Thoracic aorta (tissue), 2 donors: Measurements from ENCODE around the gene ACYP1. TPM values are rescaled to one million over a fixed set of nuclear protein-coding genes. Genes with fewer than 3 reads are reported as not detected.

Experiments
- ATAC-seq: fragments of 150-250 bp; one replicate; pipeline ENCODE4 v1.8.0; 2017; ENCODE audit warnings: low read depth; ENCODE audit not compliant: insufficient number of reproducible peaks, low FRiP score
- DNase-seq: peaks from one replicate; pipeline ENCODE4 v3.0.0-alpha.2; 2020; ENCODE audit warnings: low spot score
- H3K27ac ChIP-seq, 2 donors: fragments of 200-600 bp; sonication (generic); 1 replicate in 1 of 2; 2 replicates in 1 of 2; pipeline ENCODE4 v1.5.1; 2016; ENCODE audit warnings: mild to moderate bottlenecking in 2 of 2, moderate library complexity in 2 of 2
- H3K27me3 ChIP-seq: fragments of 200-600 bp; sonication (generic); replicated peaks from 2 replicates; pipeline ENCODE4 v1.6.0; 2016; ENCODE audit warnings: mild to moderate bottlenecking; ENCODE audit not compliant: insufficient read depth
- H3K36me3 ChIP-seq: fragments of 200-600 bp; sonication (generic); one replicate; pipeline ENCODE4 v1.5.1; 2016
- H3K4me1 ChIP-seq, 2 donors: fragments of 200-600 bp; sonication (generic); 1 replicate in 1 of 2; 2 replicates in 1 of 2; pipeline versions ENCODE4 v1.5.1 to v1.6.0; 2016; ENCODE audit warnings: low read depth in 2 of 2, mild to moderate bottlenecking in 1 of 2; ENCODE audit not compliant: control insufficient read depth in 1 of 2
- H3K4me3 ChIP-seq: fragments of 200-600 bp; sonication (generic); 2 replicates; pipeline ENCODE4 v1.5.1; 2016; ENCODE audit warnings: mild to moderate bottlenecking
- H3K9me3 ChIP-seq: fragments of 200-600 bp; sonication (generic); 2 replicates; pipeline ENCODE4 v1.5.1; 2016
- total RNA-seq, 2 donors: library from RNA; depleted of rRNA; stranded (reverse); fragments of >200 nt; gene quantifications; one replicate each; pipeline versions ENCODE4 v1.1.0 to v1.2.3, GENCODE V29; 2016
- TF ChIP-seq, protein P1 (sequence below): fragments of 200-600 bp; sonication (generic); IDR thresholded peaks from one replicate; pipeline ENCODE4 v1.5.1; 2019; ENCODE audit warnings: antibody characterized with exemption

Gene ACYP1
- total RNA-seq, 2 donors from 2014 or later = 4.9 to 6.8 TPM

DNA sequence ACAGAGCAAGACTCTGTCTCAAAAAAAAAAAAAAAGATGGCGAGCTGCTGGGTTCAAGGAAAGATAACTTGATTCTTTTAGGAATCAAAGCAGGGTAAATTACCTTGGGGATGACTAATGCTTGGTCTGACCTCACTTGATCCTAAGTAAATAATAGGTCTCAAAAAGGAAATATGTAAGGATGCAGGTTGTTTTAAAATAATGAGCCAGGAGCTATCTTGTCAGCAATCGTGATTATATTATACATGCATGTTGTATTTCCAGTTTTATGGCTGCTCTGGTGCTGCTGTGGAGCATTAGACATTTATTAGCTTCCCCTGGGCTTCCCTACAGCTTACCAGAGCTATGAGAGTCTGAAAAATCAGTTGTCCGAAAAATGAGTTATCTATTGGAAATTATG lies 58.5 kb downstream of the ACYP1 start:
- no peaks in the 10 kb centered on the region for H3K27me3 ChIP-seq
- H3K9me3 ChIP-seq = no peaks in the 10 kb centered on the region
- no peak for ATAC-seq
- no peak overlapping the region for H3K4me3 ChIP-seq
- DNase-seq = no peak
- TF ChIP-seq, protein P1, sequence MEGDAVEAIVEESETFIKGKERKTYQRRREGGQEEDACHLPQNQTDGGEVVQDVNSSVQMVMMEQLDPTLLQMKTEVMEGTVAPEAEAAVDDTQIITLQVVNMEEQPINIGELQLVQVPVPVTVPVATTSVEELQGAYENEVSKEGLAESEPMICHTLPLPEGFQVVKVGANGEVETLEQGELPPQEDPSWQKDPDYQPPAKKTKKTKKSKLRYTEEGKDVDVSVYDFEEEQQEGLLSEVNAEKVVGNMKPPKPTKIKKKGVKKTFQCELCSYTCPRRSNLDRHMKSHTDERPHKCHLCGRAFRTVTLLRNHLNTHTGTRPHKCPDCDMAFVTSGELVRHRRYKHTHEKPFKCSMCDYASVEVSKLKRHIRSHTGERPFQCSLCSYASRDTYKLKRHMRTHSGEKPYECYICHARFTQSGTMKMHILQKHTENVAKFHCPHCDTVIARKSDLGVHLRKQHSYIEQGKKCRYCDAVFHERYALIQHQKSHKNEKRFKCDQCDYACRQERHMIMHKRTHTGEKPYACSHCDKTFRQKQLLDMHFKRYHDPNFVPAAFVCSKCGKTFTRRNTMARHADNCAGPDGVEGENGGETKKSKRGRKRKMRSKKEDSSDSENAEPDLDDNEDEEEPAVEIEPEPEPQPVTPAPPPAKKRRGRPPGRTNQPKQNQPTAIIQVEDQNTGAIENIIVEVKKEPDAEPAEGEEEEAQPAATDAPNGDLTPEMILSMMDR = no peak
- peaks cover 8 to 28% of the 10 kb centered on the region in 2 donors for H3K4me1 ChIP-seq
- peaks cover 37% of the 10 kb centered on the region for H3K36me3 ChIP-seq
- H3K27ac ChIP-seq = no peak overlapping the region

DNA sequence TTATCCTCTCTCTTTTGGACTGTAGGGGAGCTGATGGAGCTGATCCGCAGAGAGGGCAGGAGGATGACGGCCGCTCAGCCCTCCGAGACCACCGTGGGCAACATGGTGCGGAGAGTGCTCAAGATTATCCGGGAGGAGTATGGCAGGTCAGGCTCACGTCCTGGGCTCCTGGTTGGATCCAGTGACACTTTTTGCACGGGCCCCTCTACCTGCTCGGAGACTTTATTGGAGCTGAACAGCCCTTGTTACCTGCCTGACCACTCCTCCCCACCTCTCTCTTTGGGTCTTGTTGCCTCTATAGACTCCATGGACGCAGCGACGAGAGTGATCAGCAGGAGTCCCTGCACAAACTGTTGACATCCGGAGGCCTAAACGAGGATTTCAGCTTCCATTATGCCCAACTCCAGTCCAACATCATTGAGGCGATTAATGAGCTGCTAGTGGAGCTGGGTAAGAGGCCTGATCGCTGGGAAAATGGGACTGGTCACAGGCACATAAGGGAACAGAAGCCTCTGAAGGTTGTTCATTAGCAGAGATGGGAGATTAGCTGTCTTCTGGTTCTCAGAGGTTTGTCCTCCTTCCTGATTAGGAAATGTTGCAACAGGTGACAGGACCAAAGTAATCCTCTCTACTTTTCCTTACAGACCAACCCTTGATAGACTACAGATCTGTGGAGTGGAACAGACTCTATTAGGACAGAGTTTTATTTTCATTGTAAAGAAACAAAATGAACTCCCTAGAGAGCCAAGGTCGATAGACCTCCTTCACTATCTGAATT lies 60.4 kb downstream of the ACYP1 start:
- no peaks in the 10 kb centered on the region for H3K27me3 ChIP-seq
- H3K4me1 ChIP-seq = peaks cover 8 to 25% of the 10 kb centered on the region in 2 donors
- ATAC-seq (no peak), DNase-seq (no peak)
- H3K27ac ChIP-seq = peak overlapping the region; percentile 74 to 82
- H3K4me3 ChIP-seq = peak overlapping the region; percentile 95
- H3K9me3 ChIP-seq = no peaks in the 10 kb centered on the region
- H3K36me3 ChIP-seq = peaks cover 27% of the 10 kb centered on the region
- TF ChIP-seq, protein P1 = no peak

Other genes starting within 250 kb of the ACYP1 start
- gene PROX2, start 187.9 kb downstream of the ACYP1 start, total RNA-seq = not detected
- gene DLST, start 182.1 kb downstream of the ACYP1 start, total RNA-seq = 10 to 100 TPM; 68.6 to 91.6 TPM
- 10 to 100 TPM in 1 of 2 donors, 1 to 10 TPM in 1; 9.4 to 17.6 TPM for gene RPS6KL1, start 140.8 kb downstream of the ACYP1 start, total RNA-seq
- 10 to 100 TPM; 34.4 to 75.3 TPM for gene PGF, start 108.4 kb downstream of the ACYP1 start, total RNA-seq
- gene EIF2B2, start 61.1 kb downstream of the ACYP1 start, total RNA-seq = 10 to 100 TPM; 32.7 to 39.8 TPM
- 10 to 100 TPM; 17.9 to 30.2 TPM for gene MLH3, start 12.6 kb downstream of the ACYP1 start, total RNA-seq
- gene ZC2HC1C, start 5.6 kb upstream of the ACYP1 start, total RNA-seq = 1 to 10 TPM in 1 of 2 donors, under 1 TPM in 1; 0.27 to 1.1 TPM
- gene NEK9, start 63.0 kb upstream of the ACYP1 start, total RNA-seq = 10 to 100 TPM; 51.3 to 65.3 TPM
- 100 to 1,000 TPM; 258 to 342 TPM for gene TMED10, start 112.6 kb upstream of the ACYP1 start, total RNA-seq
- 1,000 to 10,000 TPM in 1 of 2 donors, 100 to 1,000 TPM in 1; 358 to 3,038 TPM for gene FOS, start 214.8 kb upstream of the ACYP1 start, total RNA-seq